NCI-H526 (cell line): ENCODE measurements around the gene FXYD7.

ENCODE experiments used
- DNase-seq, 2 experiments: peaks; one replicate each; lab custom pipeline; 2025; lab: John Stamatoyannopoulos, UW

FXYD7 gene

DNA sequence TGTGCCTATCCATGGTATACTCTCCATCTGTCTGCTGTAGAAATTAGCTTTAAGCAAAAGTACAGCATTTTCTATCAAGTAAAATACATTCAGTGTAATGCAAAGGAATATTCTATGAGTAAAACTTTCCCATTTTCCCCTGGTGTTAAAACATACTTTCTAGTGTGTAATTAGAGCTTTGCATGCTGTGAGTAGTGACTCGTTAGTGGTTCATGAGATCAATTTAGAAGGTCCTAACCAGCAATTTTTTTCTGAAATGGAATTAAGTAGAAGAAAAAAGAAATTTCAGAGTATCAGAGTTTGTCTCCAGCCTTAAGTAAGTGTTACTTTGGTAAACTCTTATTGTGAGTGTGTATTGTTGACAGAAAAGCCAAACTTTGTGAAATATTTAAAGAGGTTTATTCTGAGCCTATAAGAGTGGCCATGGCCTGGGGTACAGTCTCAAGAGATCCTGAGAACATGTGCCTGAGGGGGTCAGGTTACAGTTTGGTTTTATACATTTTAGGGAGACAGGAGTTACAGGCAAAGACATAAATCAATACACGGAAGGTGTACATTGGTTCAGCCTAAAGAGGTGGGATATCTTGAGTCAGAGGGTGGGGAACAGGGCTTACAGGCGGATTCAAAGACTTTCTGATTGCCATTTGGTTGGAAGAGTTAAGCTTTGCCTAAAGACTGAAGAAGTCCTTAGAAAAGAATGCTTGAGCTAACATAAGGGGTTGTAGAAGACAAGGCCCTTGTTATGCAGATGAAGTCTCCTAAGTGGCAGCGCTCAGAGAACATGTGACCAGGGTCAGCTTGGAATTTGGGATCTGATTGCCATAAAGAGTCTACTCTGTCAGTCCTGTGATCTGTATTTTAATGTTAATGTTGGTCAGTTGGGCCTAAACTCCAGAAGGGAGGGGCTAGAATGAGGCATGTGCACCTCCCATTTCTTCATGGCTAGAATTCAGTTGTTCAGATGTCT, 60.0 kb downstream of the FXYD7 start:
- DNase-seq = no peak
